ENCODE measurements around the gene KIF7.

DNA sequence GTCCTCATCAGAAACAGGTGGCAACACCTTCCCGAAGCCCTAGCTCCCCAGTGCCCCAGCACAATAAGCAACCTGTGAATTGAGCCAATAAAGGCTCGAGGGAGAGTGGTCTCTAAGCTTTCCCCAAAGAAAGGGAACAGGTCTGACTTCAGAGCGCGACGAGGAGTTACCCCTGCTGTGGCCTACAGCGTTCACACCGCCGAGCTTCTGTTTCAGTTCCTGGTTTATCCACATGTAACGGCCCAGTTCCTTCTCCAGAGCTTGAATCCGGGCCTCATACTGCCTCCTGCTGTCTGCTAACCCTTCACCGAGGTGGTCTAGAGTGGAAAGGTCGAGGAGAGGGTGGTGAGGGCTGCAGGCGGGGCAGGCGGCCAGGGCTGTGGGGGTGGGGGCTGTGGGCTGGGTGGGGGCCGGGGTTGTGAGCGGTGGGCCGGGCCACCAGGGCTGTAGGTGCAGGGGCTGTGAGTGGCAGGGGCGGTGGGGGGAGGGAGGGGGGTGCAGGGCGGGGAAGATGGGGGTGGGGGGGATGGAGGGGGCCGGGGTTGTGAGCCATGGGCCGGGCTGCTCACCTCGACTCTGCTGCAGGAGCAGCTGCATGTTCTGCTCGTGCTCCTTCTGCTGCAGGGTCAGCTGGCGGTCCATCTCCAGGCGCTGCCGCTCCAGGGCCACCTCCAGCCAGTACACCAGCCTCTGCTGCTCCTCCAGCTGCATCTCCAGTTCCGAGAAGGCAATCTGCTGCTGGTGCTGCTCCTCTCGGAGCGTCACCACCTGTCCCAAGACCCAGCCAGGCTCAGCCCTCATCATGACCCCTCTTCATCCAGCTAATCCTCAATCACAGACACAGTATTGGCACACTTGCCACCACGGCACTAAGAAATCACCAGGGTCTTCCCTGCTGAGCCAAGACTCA is 26.2 kb downstream of the KIF7 start:
- TF ChIP-seq TAF1 (IDR thresholded peaks at IDR 0.05; ENCODE audit: low read depth, low read length) = no peak
- no peak for TF ChIP-seq POLR2AphosphoS5 (IDR thresholded peaks at IDR 0.05; ENCODE audit: low read depth, low read length)

Measured in GM12891 (cell line).